ENCODE results near the gene TMPRSS4.

DNA sequence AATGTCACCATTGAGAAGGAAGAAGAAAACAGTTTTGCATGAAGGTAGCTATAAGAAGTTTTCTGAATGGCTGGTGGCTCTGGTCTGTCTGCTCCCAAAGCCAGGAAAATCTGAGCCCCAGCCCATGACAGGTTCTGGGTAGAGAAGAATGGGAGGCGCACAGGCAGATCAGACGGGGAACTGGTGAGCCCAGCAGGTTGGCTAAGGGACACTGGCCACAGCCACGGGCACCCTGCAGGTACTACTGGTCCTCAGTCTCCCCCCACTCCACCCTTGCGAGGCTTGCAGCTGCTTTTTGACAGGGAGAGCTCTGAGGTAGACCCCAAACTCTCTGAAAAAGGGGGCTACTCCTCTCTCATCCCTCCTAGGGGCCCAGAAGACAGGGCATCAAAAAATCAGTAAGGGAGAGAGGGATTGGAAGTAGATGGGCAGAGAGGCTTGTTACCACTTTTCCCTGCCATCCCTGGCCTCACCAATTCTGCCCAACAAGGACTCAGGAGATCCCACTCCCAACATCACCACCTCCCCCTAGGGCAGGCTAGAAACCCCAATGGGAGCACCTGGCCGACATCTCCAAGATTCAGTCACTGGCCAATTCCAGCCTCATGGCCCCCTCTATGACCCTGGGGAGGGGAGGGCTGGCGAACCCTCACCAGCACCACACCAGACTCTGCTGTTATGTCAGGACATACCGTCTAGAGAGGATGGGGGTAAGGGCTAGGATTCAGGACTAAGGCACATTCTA, 58.3 kb downstream of the TMPRSS4 start:
- TF ChIP-seq, protein P1, sequence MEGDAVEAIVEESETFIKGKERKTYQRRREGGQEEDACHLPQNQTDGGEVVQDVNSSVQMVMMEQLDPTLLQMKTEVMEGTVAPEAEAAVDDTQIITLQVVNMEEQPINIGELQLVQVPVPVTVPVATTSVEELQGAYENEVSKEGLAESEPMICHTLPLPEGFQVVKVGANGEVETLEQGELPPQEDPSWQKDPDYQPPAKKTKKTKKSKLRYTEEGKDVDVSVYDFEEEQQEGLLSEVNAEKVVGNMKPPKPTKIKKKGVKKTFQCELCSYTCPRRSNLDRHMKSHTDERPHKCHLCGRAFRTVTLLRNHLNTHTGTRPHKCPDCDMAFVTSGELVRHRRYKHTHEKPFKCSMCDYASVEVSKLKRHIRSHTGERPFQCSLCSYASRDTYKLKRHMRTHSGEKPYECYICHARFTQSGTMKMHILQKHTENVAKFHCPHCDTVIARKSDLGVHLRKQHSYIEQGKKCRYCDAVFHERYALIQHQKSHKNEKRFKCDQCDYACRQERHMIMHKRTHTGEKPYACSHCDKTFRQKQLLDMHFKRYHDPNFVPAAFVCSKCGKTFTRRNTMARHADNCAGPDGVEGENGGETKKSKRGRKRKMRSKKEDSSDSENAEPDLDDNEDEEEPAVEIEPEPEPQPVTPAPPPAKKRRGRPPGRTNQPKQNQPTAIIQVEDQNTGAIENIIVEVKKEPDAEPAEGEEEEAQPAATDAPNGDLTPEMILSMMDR (IDR thresholded peaks at IDR 0.05): no peak
- TF ChIP-seq POLR2AphosphoS5 (IDR thresholded peaks at IDR 0.05): no peak
- no peak for TF ChIP-seq POLR2A (IDR thresholded peaks at IDR 0.05)

Data from breast epithelium (tissue), 3 donors.